T-helper 1 cell treated with Interleukin-12 subunit alpha and Interleukin-12 subunit beta and Interleukin-4 antibody, amounts not matched to agents 30 μg/mL and 1 μg/mL, for 36 hours (primary cell): ENCODE data around the gene PXMP4.

Experiments used
- H3K27ac Mint-ChIP-seq: one replicate; pipeline ENCODE4 v1.8.0; 2021; ENCODE audit warnings: mild to moderate bottlenecking, mixed read lengths
- H3K27me3 Mint-ChIP-seq: one replicate; pipeline ENCODE4 v1.8.0; 2021; ENCODE audit warnings: low read depth, mixed read lengths
- H3K36me3 Mint-ChIP-seq: one replicate; pipeline ENCODE4 v1.8.0; 2021; ENCODE audit warnings: low read depth, mixed read lengths
- H3K4me1 Mint-ChIP-seq: one replicate; pipeline ENCODE4 v1.8.0; 2021; ENCODE audit warnings: low read depth, mixed read lengths
- H3K4me3 Mint-ChIP-seq: one replicate; pipeline ENCODE4 v1.8.0; 2021; ENCODE audit warnings: mild to moderate bottlenecking, moderate library complexity, mixed read lengths
- H3K9me3 Mint-ChIP-seq: one replicate; pipeline ENCODE4 v1.8.0; 2021; ENCODE audit warnings: mixed read lengths

Gene PXMP4

DNA sequence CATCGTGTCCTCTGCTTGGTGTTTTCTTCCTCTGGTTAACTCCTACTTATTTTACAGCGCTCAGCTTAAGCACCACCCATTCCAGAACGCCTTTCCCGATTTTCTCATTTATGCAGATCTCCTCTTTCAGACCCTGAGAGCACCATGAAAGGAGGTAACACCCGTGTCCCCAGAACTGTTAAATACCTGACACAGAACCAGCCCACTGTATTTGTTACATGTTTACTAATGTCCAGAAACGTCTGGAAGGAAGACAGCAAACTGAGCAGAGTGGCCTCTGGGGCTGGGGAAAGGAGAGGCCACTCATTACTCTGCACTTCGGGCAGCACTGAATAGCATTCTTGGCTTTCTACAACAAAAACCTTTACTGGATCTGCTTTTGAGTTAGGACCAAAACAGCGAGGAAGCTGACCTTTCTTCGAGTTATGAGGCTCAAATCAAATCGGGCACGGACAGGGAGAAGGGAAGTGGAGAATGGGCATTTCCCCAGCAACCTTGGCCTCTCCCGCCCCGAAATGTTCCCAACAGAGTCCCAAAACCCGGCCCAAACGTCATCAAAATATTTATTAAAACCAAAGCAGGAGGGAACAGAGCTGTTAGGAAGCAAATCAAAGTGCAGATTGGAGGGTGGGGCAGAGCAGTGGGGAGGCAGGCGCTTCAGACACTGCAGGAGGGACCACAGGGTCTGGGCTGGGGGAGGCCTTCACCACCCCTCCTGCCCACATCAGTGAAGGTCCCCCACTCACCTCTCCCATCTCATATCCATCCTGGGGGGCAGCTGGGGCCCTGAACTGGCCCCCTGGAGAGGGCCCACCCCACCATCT is 44.8 kb downstream of the PXMP4 start:
- Mint-ChIP-seq H3K27ac (peak overlapping the region; percentile 76), H3K36me3 (peaks cover 31% of the 10 kb centered on the region), H3K9me3 (no peaks in the 10 kb centered on the region), H3K27me3 (no peaks in the 10 kb centered on the region), H3K4me3 (peak overlapping the region; percentile 75), H3K4me1 (peaks cover 50% of the 10 kb centered on the region)

- Mint-ChIP-seq H3K27ac (peak within 1 kb of the TSS; percentile 77), H3K27me3 (no peaks in the 10 kb centered on the region), H3K4me3 (peak within 1 kb of the TSS; percentile 95), H3K4me1 (peaks cover 48% of the 10 kb centered on the region), H3K9me3 (no peaks in the 10 kb centered on the region), H3K36me3 (peaks cover 36% of the 10 kb centered on the region)
These were observed 45.6 kb downstream of the PXMP4 start, which contains the start of gene NECAB3 for GRCh38 chr20:33674294-33675135. Gene NECAB3 (minus strand): TSS chr20:33674428. CDS start chr20:33674352, 76 bp downstream.

GRCh38 chr20:33673410-33674293 is 46.5 kb downstream of the PXMP4 start:
- Mint-ChIP-seq H3K4me1 (peaks cover 39% of the 10 kb centered on the region), H3K9me3 (no peaks in the 10 kb centered on the region), H3K4me3 (peak overlapping the region; percentile 95), H3K27ac (peak overlapping the region; percentile 77), H3K36me3 (peaks cover 32% of the 10 kb centered on the region), H3K27me3 (no peaks in the 10 kb centered on the region)

GRCh38 chr20:33673114-33673409 is 47.0 kb downstream of the PXMP4 start:
- Mint-ChIP-seq H3K9me3 (no peaks in the 10 kb centered on the region), H3K36me3 (peaks cover 32% of the 10 kb centered on the region)

GRCh38 chr20:33672426-33673113 is 47.5 kb downstream of the PXMP4 start:
- Mint-ChIP-seq H3K27ac (peak overlapping the region; percentile 73), H3K4me3 (peak overlapping the region; percentile 95)

More at GRCh38 chr20:33673114-33673409, 47.0 kb downstream of the PXMP4 start:
- Mint-ChIP-seq H3K4me1 (peaks cover 40% of the 10 kb centered on the region), H3K4me3 (peak overlapping the region; percentile 95), H3K27me3 (no peaks in the 10 kb centered on the region), H3K27ac (peak overlapping the region; percentile 73)

DNA sequence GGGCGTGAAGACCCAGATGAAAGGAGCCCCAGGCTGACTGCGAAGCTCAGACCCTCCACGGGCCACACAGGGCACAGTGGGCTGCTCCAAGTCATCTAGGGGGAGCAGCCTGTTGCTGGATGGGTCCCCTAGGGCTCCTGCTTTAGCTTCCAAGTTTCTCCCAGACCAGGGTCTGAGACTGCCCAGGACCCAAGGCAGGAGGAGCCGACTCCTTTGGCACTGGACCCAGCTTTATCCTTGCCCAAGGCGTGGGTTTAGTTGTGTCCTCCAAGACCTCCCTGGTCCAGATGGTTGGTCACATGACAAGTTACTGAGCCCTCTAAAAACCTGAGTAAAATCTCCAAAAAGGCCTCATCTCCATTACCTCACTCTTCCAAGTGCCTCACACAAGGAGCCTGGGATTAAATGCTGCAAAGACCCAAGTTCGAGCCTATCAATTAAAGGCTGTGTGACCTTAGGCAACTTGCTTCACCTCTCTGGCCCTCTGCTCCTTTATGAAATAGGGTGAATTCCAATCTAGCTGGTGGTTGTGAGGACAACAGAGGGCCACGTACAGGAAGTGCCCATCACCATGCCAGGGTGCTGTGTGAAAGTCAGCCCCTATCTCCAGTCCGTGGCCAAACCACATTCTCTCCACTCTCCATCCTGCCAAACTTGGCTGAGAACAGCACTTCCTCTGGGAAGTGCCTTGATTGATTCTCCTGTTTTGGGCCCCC is 48.4 kb downstream of the PXMP4 start:
- Mint-ChIP-seq H3K27me3 (no peaks in the 10 kb centered on the region), H3K9me3 (no peaks in the 10 kb centered on the region), H3K36me3 (peaks cover 24% of the 10 kb centered on the region), H3K27ac (no peak overlapping the region), H3K4me1 (peaks cover 43% of the 10 kb centered on the region), H3K4me3 (peak overlapping the region; percentile 23)

More at GRCh38 chr20:33672426-33673113, 47.5 kb downstream of the PXMP4 start:
- H3K36me3 Mint-ChIP-seq, result peaks cover 30% of the 10 kb centered on the region
- peaks cover 41% of the 10 kb centered on the region for H3K4me1 Mint-ChIP-seq
- H3K9me3 Mint-ChIP-seq, result no peaks in the 10 kb centered on the region
- no peaks in the 10 kb centered on the region for H3K27me3 Mint-ChIP-seq

DNA sequence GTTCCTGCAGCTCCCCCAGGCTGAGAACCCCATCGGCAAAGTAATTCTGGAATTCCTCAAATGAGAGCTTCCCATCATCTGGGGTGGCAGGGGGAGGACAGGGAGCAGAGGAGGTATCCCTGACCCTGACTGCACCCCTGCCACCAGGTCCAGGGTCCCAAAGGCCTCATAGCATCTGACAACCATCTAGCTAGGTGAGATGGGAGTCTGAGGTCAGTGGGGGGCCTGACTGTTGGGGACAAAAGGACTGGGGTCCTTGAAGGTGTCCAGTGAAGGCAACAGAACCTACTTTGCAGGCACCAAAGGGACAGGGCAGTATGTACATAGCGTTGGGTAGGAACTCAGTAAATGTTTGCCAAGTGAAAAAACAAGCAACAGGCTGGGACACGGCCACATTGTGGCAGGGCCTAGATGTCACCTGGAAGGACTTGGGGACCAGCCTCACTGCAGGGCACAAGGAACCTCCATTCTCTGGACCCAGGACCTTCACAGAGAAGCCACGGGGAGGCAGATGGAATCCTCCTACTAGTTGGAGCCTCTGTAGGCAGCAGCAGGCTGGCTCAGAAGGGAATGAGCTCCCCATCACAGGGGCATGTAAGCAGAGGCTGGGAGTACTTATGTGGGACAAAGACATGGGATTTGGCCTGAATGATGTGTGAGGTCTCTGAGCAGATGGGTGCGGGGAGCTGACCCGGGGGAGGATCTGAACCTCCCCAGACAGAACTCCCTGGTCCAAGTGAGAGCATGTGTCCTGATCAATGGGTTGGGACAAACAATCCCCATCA is 49.2 kb downstream of the PXMP4 start:
- H3K4me1 Mint-ChIP-seq, result peaks cover 45% of the 10 kb centered on the region
- H3K4me3 Mint-ChIP-seq, result peak overlapping the region; percentile 36
- H3K9me3 Mint-ChIP-seq, result no peaks in the 10 kb centered on the region
- no peaks in the 10 kb centered on the region for H3K27me3 Mint-ChIP-seq
- peaks cover 18% of the 10 kb centered on the region for H3K36me3 Mint-ChIP-seq
- no peak overlapping the region for H3K27ac Mint-ChIP-seq

GRCh38 chr20:33669873-33670640 is 50.1 kb downstream of the PXMP4 start:
- no peaks in the 10 kb centered on the region for H3K27me3 Mint-ChIP-seq
- H3K36me3 Mint-ChIP-seq, result peaks cover 16% of the 10 kb centered on the region
- no peak overlapping the region for H3K4me3 Mint-ChIP-seq
- H3K27ac Mint-ChIP-seq, result no peak overlapping the region
- peaks cover 44% of the 10 kb centered on the region for H3K4me1 Mint-ChIP-seq
- H3K9me3 Mint-ChIP-seq, result no peaks in the 10 kb centered on the region

DNA sequence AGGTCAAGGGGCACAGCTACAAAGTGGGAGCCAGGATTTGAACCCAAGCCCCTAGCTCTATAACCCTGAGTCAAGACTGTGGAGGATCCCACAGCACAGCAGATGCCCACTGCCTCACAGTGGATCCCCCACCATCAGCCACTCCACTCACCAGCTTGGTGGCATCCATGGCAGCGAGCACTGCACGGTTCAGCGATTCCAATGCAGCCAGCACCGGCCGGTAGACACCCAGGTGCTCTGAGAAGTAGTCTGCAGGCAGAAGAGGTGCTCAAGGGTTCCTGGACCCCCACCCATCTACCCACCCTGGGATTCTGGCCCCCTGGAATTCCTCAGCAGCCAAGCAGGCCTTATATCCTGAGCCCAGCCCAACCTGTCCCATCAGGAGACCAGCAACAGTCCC is 50.9 kb downstream of the PXMP4 start:
- no peaks in the 10 kb centered on the region for H3K27me3 Mint-ChIP-seq
- no peak overlapping the region for H3K4me3 Mint-ChIP-seq
- no peaks in the 10 kb centered on the region for H3K9me3 Mint-ChIP-seq
- H3K36me3 Mint-ChIP-seq, result peaks cover 20% of the 10 kb centered on the region
- no peak overlapping the region for H3K27ac Mint-ChIP-seq
- H3K4me1 Mint-ChIP-seq, result peaks cover 49% of the 10 kb centered on the region

DNA sequence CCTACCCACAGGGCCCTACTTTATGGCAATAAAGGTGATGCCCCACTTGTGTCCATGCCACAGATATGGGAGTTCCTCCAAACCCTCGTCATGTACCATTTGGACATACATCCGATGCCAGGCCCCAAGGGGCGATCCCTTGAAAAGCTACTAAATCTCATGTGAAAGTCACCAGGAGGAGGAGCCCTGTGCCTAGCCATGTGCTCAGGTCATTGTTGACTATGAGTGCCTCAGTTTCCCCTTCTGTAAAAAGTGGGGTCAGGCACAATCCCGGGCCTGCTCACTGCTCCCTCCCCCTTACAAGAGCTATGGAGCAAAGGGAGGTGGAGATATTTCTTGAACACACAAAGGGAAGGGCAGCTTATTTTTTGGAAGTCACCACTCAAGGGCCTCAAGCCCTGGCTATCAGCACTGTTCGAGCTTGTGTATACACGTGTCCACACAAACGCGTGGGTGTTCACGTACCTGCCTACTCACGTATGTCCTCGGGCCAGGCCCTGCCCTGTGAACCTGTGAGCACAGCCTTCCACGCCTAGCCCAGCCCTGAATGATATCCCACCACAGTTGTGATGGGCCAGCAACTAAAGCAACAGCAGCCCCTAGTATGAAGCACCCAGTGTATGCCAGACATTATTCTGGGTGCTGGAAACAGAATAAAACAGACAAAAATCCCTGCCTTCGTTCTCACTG is 51.5 kb downstream of the PXMP4 start:
- Mint-ChIP-seq H3K27me3 (no peaks in the 10 kb centered on the region), H3K4me1 (peaks cover 49% of the 10 kb centered on the region), H3K9me3 (no peaks in the 10 kb centered on the region), H3K36me3 (peaks cover 20% of the 10 kb centered on the region), H3K4me3 (peak overlapping the region; percentile 76), H3K27ac (peak overlapping the region; percentile 45)

DNA sequence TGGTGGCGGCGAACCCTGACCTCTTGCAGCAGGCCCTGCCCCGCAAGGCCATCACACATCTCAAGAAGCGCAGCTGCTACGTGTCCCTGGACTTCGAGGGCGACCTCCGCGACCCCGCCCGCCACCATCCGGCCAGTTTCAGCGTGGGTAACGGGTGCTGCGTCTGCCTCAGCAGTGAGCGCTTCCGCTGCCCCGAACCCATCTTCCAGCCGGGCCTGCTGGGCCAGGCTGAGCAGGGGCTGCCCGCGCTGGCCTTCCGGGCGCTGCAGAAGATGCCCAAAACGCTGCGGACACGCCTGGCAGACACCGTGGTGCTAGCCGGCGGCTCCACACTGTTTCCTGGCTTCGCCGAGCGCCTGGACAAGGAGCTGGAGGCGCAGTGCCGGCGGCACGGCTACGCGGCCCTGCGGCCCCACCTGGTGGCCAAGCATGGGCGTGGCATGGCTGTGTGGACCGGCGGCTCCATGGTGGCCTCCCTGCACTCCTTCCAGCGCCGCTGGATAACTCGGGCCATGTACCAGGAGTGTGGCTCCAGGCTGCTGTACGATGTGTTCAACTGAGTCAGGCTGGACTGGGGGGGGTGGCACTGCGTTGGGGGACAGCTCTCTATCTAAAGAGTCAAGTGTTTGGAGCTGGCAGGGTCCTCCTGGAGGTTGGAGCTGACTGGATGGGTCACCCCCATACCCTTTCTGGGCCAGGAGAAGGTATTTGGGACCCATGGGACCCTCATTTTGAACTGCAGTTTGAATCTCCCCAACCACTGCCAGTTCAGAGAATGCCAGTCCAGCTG is 52.2 kb downstream of the PXMP4 start:
- H3K36me3 Mint-ChIP-seq, result peaks cover 20% of the 10 kb centered on the region
- peak overlapping the region; percentile 65 for H3K27ac Mint-ChIP-seq
- peaks cover 45% of the 10 kb centered on the region for H3K4me1 Mint-ChIP-seq
- no peaks in the 10 kb centered on the region for H3K27me3 Mint-ChIP-seq
- H3K4me3 Mint-ChIP-seq, result peak overlapping the region; percentile 76
- no peaks in the 10 kb centered on the region for H3K9me3 Mint-ChIP-seq
